GM12892 (cell line): Measurements from ENCODE around the gene LHFPL6.

ENCODE experiments used
- POLR2A ChIP-seq: IDR thresholded peaks from 2 replicates; pipeline ENCODE4 v1.6.1; 2011; ENCODE audit warnings: low read depth, low read length, control low read depth
- POLR2AphosphoS5 ChIP-seq: IDR thresholded peaks from 2 replicates; pipeline ENCODE4 v1.6.1; 2011; ENCODE audit warnings: low read depth, low read length, control low read depth
- TAF1 ChIP-seq: IDR thresholded peaks from 2 replicates; pipeline ENCODE4 v1.6.1; 2011; ENCODE audit warnings: low read depth, mild to moderate bottlenecking, control low read depth, low read length, borderline replicate concordance

DNA sequence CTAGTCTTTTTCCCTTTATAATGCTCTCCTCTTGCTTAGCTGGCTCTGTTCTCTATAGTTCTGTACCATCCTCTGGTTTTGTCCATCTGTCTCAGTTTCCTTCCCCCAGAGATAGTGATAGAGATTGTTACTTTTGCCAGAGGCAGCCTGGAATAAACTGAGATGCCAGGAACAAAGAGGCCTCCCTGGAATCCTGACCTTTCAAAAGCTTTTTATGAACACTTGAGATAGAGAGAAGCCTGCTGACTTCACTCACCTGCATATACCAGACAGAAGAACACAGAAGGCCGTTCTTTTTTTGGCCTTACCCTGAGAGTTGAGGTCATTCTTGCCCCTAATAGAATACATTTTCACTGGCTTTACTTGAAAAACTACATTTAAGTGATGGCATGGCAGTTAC lies 150.2 kb downstream of the LHFPL6 start:
- TF ChIP-seq POLR2A = no peak
- TF ChIP-seq TAF1 = no peak
- no peak for TF ChIP-seq POLR2AphosphoS5
